NCI-H2107 treated with DMSO at 0.1 percent for 48 hours (cell line): Measurements from ENCODE around the gene OR2T35.

Experiments used
- DNase-seq: peaks from one replicate; lab custom pipeline; 2025; ENCODE audit not compliant: unreplicated experiment; lab: John Stamatoyannopoulos, UW

OR2T35 gene

GRCh38 chr1:248627971-248628844, 16.9 kb downstream of the OR2T35 start:
- DNase-seq: no peak

GRCh38 chr1:248625971-248626370, 19.1 kb downstream of the OR2T35 start:
- DNase-seq: no peak

DNA sequence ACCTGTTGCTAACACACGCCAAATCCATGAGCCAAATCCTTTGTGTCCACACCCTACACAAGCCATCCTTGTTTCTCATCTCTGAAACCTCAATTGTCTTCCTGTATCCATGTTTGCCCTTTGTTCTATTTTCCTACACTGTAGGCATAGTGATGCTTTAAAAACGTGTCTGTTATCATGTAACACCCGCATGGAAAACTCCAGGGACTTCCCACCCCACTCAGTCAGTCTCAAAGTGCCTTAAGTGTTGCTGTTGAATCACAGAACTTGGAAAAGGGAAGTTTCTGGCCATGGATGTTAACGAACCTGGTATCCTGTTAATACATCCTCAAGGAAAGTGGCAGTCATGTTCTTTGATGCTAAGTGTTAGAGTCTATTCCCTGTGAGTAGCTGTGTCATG, 19.9 kb downstream of the OR2T35 start:
- no peak for DNase-seq

DNA sequence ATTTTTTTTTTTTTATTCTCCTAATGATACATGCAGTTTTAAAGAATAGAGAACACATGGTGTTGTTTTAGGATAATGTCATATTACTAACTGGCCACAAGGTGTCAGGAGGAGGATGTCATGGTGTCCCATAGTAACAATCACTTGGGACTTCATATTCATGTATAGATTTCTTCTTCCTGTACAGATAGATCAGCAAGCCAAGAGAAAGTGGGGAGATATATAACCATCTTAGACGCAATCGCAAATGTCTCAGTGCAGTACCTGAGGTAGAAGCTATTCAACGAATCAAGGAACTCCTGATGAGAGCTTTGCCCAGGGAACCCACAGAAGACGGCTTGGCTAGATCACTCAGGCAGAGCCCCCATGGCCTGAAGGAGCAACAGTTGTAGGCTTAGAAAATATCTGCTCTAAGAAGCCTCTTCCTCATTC, 22.5 kb downstream of the OR2T35 start:
- peak; percentile 41 for DNase-seq

DNA sequence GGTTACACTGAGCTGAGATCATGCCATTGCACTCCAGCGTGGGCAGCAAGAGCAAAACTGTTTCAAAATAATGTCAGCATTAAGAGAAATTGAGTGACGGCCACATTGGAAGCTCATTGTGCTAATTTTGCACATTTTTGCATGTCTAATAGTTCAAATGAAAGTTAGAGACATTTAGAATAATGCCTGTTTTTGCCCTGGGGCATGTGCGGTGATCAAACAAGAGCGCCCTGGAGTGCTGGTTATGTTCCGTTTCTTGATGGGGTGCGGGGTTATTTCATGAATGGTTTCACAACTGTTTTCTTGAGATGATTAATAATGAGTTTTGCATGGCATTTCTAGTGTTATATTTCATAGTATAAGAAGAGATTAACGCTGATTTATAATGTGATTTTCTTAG, 23.3 kb downstream of the OR2T35 start:
- DNase-seq: no peak

DNA sequence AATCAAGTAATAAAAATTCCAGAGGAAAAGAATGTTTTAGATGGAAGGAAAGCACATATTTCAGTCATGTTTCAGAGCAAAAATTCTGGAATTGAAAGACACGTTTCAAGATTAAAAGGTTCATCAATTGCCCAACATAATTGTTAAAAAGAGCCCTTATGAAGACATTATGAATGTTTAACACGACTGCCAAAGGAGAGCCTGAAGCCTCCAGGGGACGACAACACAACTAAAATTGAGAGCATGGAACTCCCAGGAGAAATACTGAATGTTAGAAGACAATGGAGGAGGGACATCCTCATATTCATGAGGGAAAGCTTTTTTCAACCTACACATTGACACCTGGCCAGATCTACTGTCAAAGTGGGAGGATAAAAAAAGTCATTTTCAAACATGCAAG, 26.2 kb downstream of the OR2T35 start:
- peak; percentile 5 for DNase-seq

GRCh38 chr1:248618119-248618518, 27.0 kb downstream of the OR2T35 start:
- DNase-seq: no peak

DNA sequence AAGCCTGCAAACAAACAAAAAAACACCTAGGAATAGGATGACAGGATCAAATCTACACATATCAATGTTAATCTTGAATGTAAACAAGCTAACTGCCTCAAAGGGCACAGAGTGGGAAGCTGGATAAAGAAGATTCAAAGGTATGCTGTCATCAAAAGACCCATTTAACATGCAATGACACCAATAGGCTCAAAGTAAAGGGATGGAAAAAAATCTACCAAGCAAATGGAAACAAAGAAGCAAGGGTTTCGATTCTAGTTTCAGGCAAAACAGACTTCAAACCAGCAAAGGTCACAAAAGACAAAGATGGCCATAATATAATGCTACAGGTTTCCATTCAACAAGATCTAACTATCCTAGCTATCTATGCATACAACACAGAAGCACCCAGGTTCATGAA, 31.3 kb downstream of the OR2T35 start:
- no peak for DNase-seq

DNA sequence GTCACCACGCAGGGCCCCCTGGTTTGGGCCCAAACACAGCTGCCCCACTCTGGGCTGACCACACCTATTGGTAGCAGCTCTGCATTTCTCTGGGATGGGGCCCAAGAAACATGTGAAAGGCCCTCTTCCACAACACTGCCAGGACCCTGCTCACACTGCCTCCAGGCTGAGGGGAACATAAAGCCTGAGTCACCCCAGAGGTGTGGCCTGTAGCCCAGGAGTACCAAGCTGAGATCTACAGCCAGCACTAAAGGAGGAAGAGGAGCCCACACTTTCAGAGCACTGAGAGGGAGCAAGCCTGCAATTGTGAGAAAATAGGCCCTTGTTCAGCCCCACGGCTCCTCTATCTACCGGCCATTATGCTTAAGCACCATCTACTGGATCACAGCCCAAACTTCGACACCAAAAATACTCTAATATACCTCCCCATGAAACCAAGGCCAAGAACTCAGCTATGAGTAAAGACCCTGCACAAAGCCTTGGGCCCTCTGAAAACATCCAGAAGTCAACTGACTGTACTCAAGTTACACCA, 33.1 kb downstream of the OR2T35 start:
- no peak for DNase-seq

DNA sequence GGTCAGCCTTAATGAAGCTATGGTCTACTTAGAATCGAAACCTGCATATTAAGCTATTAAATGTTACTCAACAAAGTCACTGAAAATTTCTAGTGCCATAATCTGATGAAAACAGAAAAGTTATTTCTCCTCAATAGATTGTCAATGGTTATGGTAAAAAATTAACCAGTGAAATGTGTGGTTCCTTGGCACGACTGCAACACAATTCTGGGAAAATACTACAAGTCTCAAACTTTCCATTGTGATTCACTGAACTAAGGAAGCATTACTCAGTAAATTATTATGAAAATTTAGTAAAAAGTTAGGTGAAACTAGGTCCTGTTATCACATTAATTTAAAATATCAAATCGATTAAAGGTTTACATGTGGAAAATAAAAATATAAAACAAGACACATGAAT, 34.8 kb downstream of the OR2T35 start:
- DNase-seq: no peak

DNA sequence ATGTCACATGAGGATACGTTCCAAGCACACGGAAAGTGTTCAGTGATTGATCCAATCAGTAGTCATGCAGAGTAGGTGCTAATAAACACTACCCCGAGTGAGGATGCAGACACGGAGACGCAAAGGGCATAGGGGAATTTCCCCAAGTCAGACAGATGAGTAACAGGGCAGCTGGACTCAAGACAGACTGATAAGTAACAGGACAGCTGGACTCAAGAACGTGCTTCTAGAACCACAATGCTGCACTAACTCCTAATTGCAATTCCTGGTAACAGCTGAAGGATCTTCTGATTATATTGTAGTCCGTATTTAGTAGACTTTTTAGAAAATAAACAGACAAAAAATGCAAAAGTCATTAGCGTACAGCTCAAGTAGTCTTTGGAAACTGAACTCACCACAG, 45.7 kb downstream of the OR2T35 start:
- DNase-seq: no peak

- DNase-seq: no peak
Measured at GRCh38 chr1:248597589-248597988, 47.5 kb downstream of the OR2T35 start, which contains the start of gene OR2T10. Gene OR2T10 (minus strand): TSS chr1:248597700. CDS start chr1:248593768, 3,932 bp downstream.

DNA sequence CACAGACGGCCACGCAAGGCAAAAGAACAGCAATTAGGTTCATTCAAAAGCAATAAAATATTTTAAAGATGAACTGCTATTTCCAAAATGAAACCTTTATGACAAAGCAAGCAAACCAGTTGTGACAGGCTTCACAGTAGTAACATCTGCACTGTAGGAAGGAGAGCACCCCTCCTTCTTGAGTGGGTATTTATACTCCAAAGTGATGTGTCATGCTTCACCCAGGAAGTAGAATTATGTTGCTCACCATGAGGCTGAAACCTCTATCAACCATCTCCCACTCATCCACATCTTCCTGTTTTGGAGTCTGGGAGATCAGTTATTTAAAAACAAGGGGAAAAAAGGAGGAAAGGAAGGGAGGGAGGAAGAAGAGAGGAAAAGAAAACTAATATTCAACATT, 48.5 kb downstream of the OR2T35 start:
- DNase-seq: no peak

DNA sequence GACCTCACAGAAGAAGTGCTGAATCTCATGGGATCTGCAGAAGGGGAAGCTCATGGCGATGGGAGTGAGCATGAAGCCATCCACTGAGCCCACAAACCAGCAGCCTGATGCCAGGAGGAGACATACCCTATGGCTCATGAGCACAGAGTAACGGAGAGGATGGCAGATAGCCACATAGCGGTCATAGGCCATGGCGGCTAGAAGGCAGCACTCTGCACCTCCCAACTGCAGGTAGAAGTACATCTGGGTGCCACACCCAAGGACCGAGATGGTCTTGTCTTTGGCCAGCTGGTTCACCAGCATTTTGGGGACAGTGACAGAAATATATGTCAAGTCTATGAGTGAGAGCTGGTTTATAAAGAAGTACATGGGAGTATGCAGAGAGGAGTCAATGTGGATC, 51.9 kb downstream of the OR2T35 start:
- no peak for DNase-seq

DNA sequence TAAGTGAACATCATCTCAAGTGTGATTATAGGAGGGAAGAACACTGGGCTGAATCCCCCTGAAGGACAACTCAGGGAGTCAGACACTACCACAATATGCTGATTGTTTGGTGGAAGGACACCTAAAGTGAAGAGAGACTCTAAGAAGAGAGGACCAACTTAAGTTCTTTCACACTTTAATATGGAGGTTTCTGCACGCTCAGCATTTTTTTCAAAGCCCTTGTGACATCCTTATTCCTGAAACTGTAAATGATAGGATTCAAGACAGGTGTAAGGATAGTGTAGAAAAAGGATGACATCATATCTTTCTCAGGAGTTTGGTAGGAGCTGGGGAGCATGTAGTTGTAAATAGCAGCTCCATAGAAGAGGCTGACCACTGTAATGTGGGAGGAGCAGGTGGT, 52.4 kb downstream of the OR2T35 start:
- no peak for DNase-seq

GRCh38 chr1:248590055-248590454, 55.0 kb downstream of the OR2T35 start:
- no peak for DNase-seq

DNA sequence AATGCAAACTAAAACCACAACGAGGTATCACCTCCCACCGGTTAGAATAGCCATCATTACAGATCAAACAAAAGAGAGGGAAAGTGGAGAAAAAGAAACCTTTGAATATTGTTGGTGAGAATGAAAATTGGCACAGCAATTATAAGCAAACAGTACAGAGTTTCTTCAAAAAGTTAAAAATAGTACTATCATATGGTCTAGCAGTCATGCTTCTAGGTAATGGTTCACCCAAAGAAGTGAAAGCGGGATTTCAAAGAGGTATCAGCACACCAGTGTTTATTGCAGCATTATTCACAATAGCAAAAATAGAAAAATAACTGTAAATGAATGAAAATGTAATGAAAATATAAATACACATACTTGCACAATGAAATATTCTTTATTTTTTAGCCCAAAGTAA, 55.7 kb downstream of the OR2T35 start:
- no peak for DNase-seq
